Prostate gland (tissue), 2 donors: ENCODE measurements around the gene ZSCAN31.

Source experiments
- CTCF ChIP-seq, 4 experiments: fragments of 200-600 bp in 2 of 4; fragments of 450-650 bp in 2 of 4; sonication (generic) in 2 of 4; IDR thresholded peaks; 1 replicate in 3 of 4; 2 replicates in 1 of 4; pipeline ENCODE4 v1.5.1; 2016 to 2019; ENCODE audit warnings: antibody characterized with exemption in 4 of 4, mild to moderate bottlenecking in 2 of 4, moderate library complexity in 2 of 4
- POLR2A ChIP-seq: fragments of 450-650 bp; IDR thresholded peaks from one replicate; pipeline ENCODE4 v1.6.1; 2016; ENCODE audit warnings: antibody characterized with exemption, mild to moderate bottlenecking
- POLR2AphosphoS5 ChIP-seq: sonication (generic); formaldehyde crosslinking; IDR thresholded peaks from one replicate; pipeline ENCODE4 v1.6.1; 2017; ENCODE audit warnings: antibody characterized with exemption

GRCh38 chr6:28351493-28351925, 15.6 kb upstream of the ZSCAN31 start:
- no peak for TF ChIP-seq CTCF (IDR thresholded peaks at IDR 0.05)
- TF ChIP-seq POLR2AphosphoS5, result no peak
- no peak for TF ChIP-seq POLR2A
